GM20000 (cell line): ENCODE data around the gene GPR61.

Experiments used
- DNase-seq: peaks from one replicate; pipeline ENCODE4 v3.0.0; 2012; ENCODE audit warnings: low spot score
- CTCF ChIP-seq: IDR thresholded peaks from 2 replicates; pipeline ENCODE4 v1.5.1; 2012; ENCODE audit warnings: mild to moderate bottlenecking, control low read depth; ENCODE audit errors: extremely low read depth, missing control alignments

Gene GPR61

DNA sequence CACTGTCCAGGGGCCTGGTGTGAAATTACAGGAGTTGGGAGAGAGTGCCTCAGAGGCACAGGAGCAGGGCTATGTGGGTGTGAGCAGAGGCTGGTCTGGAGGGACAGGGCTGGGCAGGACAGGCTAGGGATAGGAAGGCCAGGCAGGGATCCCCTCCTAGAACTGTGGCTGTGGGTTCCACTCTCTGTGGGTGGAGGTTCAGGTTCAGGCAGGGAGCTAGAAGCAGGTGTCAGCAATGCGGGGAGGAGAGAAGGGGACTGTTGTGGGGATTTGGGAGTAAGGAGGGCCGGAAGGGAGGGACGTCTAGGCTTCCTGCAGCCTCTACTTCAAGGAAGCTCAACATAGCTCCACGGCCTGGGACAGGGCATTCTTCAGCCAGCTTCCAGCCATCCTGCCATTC lies 8.3 kb upstream of the GPR61 start:
- no peak for DNase-seq

DNA sequence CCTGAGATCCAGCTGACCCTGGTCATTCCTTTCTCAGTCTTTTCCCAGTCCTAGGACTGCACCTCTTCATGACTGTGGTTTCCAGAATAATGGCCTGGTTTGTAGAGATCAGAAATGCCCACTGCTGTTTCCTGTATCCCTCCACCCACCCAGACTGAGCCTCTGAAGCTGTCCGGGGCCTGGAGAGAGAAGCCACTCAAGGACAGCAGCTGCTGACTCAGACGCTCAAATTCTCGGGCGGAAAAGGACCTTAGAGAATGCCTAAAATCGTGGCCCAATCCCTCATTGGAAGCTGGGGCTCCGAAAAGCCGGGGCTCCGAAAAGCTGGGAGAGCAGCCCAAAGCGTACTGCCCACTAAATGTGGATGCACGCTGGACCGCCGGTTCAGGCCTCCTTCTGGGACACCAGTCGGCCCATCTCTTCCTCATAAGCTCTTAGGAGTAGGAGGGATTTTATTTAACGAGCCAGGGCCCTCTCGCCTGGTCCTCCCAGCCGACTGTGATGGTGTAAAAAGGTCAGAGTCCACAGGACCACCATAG lies 7.8 kb upstream of the GPR61 start:
- DNase-seq, result no peak
- no peak for TF ChIP-seq CTCF

More for the DNA sequence above, 8.3 kb upstream of the GPR61 start:
- TF ChIP-seq CTCF, result no peak

GRCh38 chr1:109532365-109533136 lies 7.1 kb upstream of the GPR61 start:
- TF ChIP-seq CTCF, result peak; percentile 94
- peak; percentile 84 for DNase-seq

DNA sequence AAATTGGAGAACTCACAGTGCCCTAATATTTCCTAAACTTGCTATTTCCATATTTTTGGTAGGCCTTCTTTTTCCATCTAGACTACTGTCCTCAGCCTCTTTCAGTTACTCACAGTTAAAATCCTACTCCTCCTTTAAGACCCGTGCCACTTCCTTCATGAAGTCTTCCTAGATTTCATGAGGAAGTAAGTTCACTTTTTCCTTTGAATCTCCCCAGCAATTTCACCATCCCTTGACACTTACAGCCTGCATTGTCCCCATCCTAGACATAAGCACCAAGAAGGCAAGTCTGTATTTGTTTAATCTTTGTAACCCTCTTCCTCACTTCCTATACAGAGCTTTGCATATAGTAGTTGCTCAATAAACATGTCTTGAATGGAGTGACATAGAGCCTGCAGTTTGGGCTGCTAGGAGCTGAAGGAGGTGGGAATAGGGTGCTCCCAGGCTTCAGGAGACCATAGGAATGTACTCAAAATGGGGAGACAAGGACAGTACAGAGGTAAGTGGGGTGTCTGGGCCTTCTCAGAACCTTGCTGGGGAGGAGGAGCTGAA lies 5.3 kb upstream of the GPR61 start:
- no peak for TF ChIP-seq CTCF
- no peak for DNase-seq

GRCh38 chr1:109535481-109535880 lies 4.2 kb upstream of the GPR61 start:
- TF ChIP-seq CTCF, result no peak
- DNase-seq, result no peak

- no peak for TF ChIP-seq CTCF
- DNase-seq, result no peak
These were observed 3.6 kb upstream of the GPR61 start for GRCh38 chr1:109535971-109536491.

DNA sequence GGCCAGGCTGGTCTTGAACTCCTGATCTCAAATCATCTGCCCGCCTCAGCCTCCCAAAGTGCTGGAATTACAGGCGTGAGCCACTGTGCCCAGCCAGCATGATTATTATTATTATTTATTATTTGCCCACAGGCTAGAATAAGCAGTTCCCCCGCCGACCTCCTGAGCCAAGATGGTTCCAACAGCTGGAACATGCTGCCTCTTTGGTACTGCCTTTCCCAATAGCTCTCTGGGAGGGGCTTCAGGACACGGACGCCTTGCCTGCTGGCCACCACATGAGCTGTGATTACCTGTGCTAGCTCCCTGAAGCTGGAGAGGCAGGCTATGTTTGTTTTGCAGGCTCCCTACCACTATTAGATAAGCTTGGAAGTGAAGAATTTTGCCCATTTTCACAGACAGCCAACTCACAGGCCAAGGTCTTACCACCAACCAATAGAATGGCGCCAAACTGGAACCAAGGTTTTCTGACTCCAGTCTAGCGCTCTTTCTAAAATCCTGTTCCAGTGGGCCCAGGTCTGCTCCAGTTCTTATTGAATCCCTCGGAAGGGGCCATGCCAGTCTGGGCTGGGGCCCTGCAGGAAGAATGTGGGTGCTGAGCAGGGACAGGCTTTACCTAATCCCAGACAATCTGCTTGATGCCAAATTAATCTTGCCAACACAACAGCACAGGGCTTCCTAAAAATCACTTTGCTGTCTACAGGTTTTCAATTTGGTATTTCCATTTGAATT lies 2.1 kb upstream of the GPR61 start:
- TF ChIP-seq CTCF, result no peak
- DNase-seq, result no peak
